ENCODE data around the gene STXBP1.

DNA sequence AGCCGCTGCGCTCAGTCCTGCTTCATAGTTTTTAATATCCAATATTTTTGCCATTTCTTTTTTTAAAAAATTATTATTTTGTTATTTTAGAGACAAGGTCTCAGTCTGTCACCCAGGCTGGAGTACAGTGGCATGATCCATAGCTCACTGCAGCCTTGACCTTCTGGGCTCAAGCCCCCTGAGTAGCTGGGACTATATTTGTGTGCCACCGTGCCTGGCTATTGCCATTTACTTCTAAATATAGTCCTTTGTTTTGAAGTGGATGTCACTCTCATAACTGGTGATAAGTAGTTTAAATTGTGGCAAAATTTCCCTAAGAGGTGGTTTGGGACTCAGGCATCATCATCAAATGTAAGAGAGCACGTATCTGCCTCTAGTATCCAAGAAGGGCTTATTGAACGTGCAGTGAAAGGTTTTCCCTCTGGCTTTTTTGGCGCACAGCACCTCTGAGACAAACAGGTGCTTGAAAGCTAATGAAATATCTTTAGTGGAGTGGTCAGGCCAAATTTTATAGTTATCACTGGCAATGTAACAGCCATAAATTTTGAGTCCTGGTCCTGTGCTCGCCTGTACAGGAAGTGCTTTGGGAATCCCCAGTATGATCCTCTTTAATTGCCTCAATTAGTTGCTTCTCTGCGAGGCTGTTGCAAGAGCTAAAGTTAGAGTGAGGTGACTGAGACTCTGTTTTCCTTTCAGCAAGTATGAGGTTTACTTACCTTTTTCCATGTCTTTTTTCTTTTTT, 14.8 kb downstream of the STXBP1 start:
- no peak for TF ChIP-seq EZH2 (IDR thresholded peaks at IDR 0.05; ENCODE audit: low read depth)
- TF ChIP-seq, protein P1, sequence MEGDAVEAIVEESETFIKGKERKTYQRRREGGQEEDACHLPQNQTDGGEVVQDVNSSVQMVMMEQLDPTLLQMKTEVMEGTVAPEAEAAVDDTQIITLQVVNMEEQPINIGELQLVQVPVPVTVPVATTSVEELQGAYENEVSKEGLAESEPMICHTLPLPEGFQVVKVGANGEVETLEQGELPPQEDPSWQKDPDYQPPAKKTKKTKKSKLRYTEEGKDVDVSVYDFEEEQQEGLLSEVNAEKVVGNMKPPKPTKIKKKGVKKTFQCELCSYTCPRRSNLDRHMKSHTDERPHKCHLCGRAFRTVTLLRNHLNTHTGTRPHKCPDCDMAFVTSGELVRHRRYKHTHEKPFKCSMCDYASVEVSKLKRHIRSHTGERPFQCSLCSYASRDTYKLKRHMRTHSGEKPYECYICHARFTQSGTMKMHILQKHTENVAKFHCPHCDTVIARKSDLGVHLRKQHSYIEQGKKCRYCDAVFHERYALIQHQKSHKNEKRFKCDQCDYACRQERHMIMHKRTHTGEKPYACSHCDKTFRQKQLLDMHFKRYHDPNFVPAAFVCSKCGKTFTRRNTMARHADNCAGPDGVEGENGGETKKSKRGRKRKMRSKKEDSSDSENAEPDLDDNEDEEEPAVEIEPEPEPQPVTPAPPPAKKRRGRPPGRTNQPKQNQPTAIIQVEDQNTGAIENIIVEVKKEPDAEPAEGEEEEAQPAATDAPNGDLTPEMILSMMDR (conservative IDR thresholded peaks at IDR 0.05) = no peak
